ENCODE measurements around the gene NTSR1. TPM values are rescaled to one million over a fixed set of nuclear protein-coding genes. Genes with fewer than 3 reads are reported as not detected.
A peak's percentile ranks its signal among the peaks of the same experiment; 100 is the strongest.

Gene NTSR1
- total RNA-seq, 1 experiment from 2014 or later, result 44.1 TPM

- ATAC-seq, result peak; percentile 55
- CTCF ChIA-PET, result interaction anchor here (1.0 kb wide), 1 partner anchor 45 kb away, joined by 4 read pairs; no protein-coding TSS in a partner anchor
- peak overlapping the region; percentile 59 for H3K27ac ChIP-seq (ENCODE audit: low read length)
- no peaks in the 10 kb centered on the region for H3K9me3 ChIP-seq (ENCODE audit: control insufficient read depth, insufficient read depth, low read depth, low read length)
- no peak for DNase-seq (ENCODE audit: low read depth, low spot score)
- H3K4me3 ChIP-seq (ENCODE audit: low read depth in 2 of 2, low read length in 2 of 2), result no peak overlapping the region
- no peaks in the 10 kb centered on the region for H3K27me3 ChIP-seq (ENCODE audit: control insufficient read depth, insufficient read depth, low read length)
- H3K4me1 ChIP-seq (ENCODE audit: control insufficient read depth, insufficient read depth, low read length), result peaks cover 17% of the 10 kb centered on the region
- POLR2A ChIA-PET, result no interaction called here
- no peaks in the 10 kb centered on the region; the same call in 1 of the 2 replicates for H3K36me3 ChIP-seq (ENCODE audit: control insufficient read depth, insufficient read depth, low read length)
- BruUV-seq (replicated peaks), result no TSS peak
- intact Hi-C loops (cut with micrococcal nuclease; ENCODE audit: unreplicated experiment), result no loop called here
- no peak for TF ChIP-seq TCF7L2 (IDR thresholded peaks at IDR 0.05; ENCODE audit: low read depth, low read length)
- TF ChIP-seq REST (IDR thresholded peaks at IDR 0.05; ENCODE audit: insufficient read depth in 1 of 2, low read depth in 2 of 2, low read length in 1 of 2), result no peak
- no peak for TF ChIP-seq CTCF (IDR thresholded peaks at IDR 0.05)
- no peak for TF ChIP-seq SIN3A (IDR thresholded peaks at IDR 0.05; ENCODE audit: borderline replicate concordance, insufficient read depth, low read depth, low read length)
- TF ChIP-seq POLR2AphosphoS5 (IDR thresholded peaks at IDR 0.05; ENCODE audit: low read depth, low read length), result no peak
- in situ Hi-C loops (cut with HindIII; ENCODE audit: low pct_unique_long_range_greater_than_20kb, low sequenced_read_pairs), result no loop called here
These were observed 43.6 kb downstream of the NTSR1 start for GRCh38 chr20:62752181-62752670.

GRCh38 chr20:62752671-62753501 is 44.2 kb downstream of the NTSR1 start:
- no peaks in the 10 kb centered on the region; the same call in 1 of the 2 replicates for H3K36me3 ChIP-seq (ENCODE audit: control insufficient read depth, insufficient read depth, low read length)
- peaks cover 17% of the 10 kb centered on the region for H3K4me1 ChIP-seq (ENCODE audit: control insufficient read depth, insufficient read depth, low read length)
- intact Hi-C loops (cut with micrococcal nuclease; ENCODE audit: unreplicated experiment) (no loop called here), in situ Hi-C loops (cut with HindIII; ENCODE audit: low pct_unique_long_range_greater_than_20kb, low sequenced_read_pairs) (no loop called here)
- no peaks in the 10 kb centered on the region for H3K9me3 ChIP-seq (ENCODE audit: control insufficient read depth, insufficient read depth, low read depth, low read length)
- ATAC-seq, result peak; percentile 64
- H3K27ac ChIP-seq (ENCODE audit: low read length), result no peak overlapping the region; the same call in 1 of the 2 replicates
- no peak for TF ChIP-seq REST (IDR thresholded peaks at IDR 0.05; ENCODE audit: insufficient read depth in 1 of 2, low read depth in 2 of 2, low read length in 1 of 2)
- TF ChIP-seq CTCF (IDR thresholded peaks at IDR 0.05), result no peak
- no peak for TF ChIP-seq TCF7L2 (IDR thresholded peaks at IDR 0.05; ENCODE audit: low read depth, low read length)
- no peak for TF ChIP-seq SIN3A (IDR thresholded peaks at IDR 0.05; ENCODE audit: borderline replicate concordance, insufficient read depth, low read depth, low read length)
- no peak for TF ChIP-seq POLR2AphosphoS5 (IDR thresholded peaks at IDR 0.05; ENCODE audit: low read depth, low read length)
- H3K27me3 ChIP-seq (ENCODE audit: control insufficient read depth, insufficient read depth, low read length), result no peaks in the 10 kb centered on the region
- DNase-seq (ENCODE audit: low read depth, low spot score), result no peak
- CTCF ChIA-PET, result interaction anchor here (1.0 kb wide), 1 partner anchor 45 kb away, joined by 4 read pairs; no protein-coding TSS in a partner anchor
- BruUV-seq (replicated peaks), result no TSS peak
- no peak overlapping the region for H3K4me3 ChIP-seq (ENCODE audit: low read depth in 2 of 2, low read length in 2 of 2)
- POLR2A ChIA-PET, result interaction anchor here (0.6 kb wide), 1 partner anchor 21 kb away, joined by 3 read pairs; no protein-coding TSS in a partner anchor

Measured in Panc1 (cell line).